Measurements from ENCODE around the gene NBAS.

NBAS gene

GRCh38 chr2:15155959-15156574 is 405.1 kb downstream of the NBAS start:
- DNase-seq: no peak

- DNase-seq: no peak
Observed at GRCh38 chr2:15154297-15154696, 406.8 kb downstream of the NBAS start.

GRCh38 chr2:15152382-15152781 is 408.8 kb downstream of the NBAS start:
- no peak for DNase-seq

- no peak for DNase-seq
Observed at GRCh38 chr2:15149063-15149462, 412.1 kb downstream of the NBAS start.

- no peak for DNase-seq
Observed at GRCh38 chr2:15147591-15147990, 413.5 kb downstream of the NBAS start.

- DNase-seq: no peak
Observed at GRCh38 chr2:15146960-15147359, 414.2 kb downstream of the NBAS start.

GRCh38 chr2:15145919-15146318 is 415.2 kb downstream of the NBAS start:
- DNase-seq: no peak

GRCh38 chr2:15145046-15145817 is 415.9 kb downstream of the NBAS start:
- DNase-seq: no peak

- DNase-seq: peak; percentile 73
Observed at GRCh38 chr2:15142069-15142689, 419.0 kb downstream of the NBAS start.

- no peak for DNase-seq
Observed at GRCh38 chr2:15141211-15141610, 419.9 kb downstream of the NBAS start.

GRCh38 chr2:15136639-15137038 is 424.5 kb downstream of the NBAS start:
- no peak for DNase-seq

- no peak for DNase-seq
Observed at GRCh38 chr2:15134957-15135356, 426.2 kb downstream of the NBAS start.

GRCh38 chr2:15133461-15133860 is 427.7 kb downstream of the NBAS start:
- DNase-seq: no peak

GRCh38 chr2:15128846-15129245 is 432.3 kb downstream of the NBAS start:
- no peak for DNase-seq

- no peak for DNase-seq
Observed at GRCh38 chr2:15127876-15128275, 433.3 kb downstream of the NBAS start.

GRCh38 chr2:15127301-15127700 is 433.8 kb downstream of the NBAS start:
- no peak for DNase-seq

GRCh38 chr2:15126373-15126772 is 434.8 kb downstream of the NBAS start:
- DNase-seq: no peak

GRCh38 chr2:15122915-15123314 is 438.2 kb downstream of the NBAS start:
- no peak for DNase-seq

- DNase-seq: no peak
Observed at GRCh38 chr2:15120631-15121030, 440.5 kb downstream of the NBAS start.

GRCh38 chr2:15119722-15120175 is 441.4 kb downstream of the NBAS start:
- no peak for DNase-seq

GRCh38 chr2:15117409-15118050 is 443.6 kb downstream of the NBAS start:
- DNase-seq: no peak

Data from NCI-H2029 (cell line).